ENCODE measurements around the gene ZCCHC7.

DNA sequence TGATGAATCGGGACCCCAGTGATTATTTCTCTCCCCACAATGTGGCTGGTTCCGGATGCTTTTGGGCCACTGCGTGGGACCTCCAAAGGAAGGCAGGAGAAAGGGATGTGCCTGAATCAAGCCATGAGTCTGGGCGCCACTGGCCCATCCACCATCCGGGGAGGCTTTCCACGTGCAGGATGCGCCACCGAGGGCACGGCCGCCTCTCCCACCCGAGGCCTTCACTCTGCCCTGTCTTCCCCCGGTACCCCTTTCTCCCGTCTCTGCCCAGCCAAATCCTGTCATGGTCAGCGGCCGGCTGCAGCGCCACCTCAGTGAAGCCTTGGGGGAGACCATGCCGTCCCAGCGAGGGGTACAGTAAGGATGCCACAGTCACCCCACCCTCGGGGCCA, 258.2 kb downstream of the ZCCHC7 start:
- TF ChIP-seq, protein P1, sequence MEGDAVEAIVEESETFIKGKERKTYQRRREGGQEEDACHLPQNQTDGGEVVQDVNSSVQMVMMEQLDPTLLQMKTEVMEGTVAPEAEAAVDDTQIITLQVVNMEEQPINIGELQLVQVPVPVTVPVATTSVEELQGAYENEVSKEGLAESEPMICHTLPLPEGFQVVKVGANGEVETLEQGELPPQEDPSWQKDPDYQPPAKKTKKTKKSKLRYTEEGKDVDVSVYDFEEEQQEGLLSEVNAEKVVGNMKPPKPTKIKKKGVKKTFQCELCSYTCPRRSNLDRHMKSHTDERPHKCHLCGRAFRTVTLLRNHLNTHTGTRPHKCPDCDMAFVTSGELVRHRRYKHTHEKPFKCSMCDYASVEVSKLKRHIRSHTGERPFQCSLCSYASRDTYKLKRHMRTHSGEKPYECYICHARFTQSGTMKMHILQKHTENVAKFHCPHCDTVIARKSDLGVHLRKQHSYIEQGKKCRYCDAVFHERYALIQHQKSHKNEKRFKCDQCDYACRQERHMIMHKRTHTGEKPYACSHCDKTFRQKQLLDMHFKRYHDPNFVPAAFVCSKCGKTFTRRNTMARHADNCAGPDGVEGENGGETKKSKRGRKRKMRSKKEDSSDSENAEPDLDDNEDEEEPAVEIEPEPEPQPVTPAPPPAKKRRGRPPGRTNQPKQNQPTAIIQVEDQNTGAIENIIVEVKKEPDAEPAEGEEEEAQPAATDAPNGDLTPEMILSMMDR (IDR thresholded peaks at IDR 0.05; ENCODE audit: extremely low read depth in 1 of 2, insufficient read depth in 1 of 2, low read depth in 1 of 2, low read length in 2 of 2), result no peak
- no peak for TF ChIP-seq POLR2AphosphoS5 (IDR thresholded peaks at IDR 0.05; ENCODE audit: insufficient read depth, low read depth, low read length)
- no peak for TF ChIP-seq EZH2 (IDR thresholded peaks at IDR 0.05; ENCODE audit: borderline replicate concordance, low read depth, low read length, severe bottlenecking)
- TF ChIP-seq FOS (IDR thresholded peaks at IDR 0.05; ENCODE audit: borderline replicate concordance, insufficient read depth, low read length), result no peak
- no peak for TF ChIP-seq POLR2A (IDR thresholded peaks at IDR 0.05; ENCODE audit: low read depth, low read length)
- no peak for TF ChIP-seq JUN (IDR thresholded peaks at IDR 0.05; ENCODE audit: borderline replicate concordance, insufficient read depth, insufficient read length, low read depth)
- TF ChIP-seq, protein P2, sequence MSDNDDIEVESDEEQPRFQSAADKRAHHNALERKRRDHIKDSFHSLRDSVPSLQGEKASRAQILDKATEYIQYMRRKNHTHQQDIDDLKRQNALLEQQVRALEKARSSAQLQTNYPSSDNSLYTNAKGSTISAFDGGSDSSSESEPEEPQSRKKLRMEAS (IDR thresholded peaks at IDR 0.05; ENCODE audit: insufficient read depth, insufficient read length), result no peak
- TF ChIP-seq MYC (IDR thresholded peaks at IDR 0.05; ENCODE audit: low read depth, low read length), result no peak
